Stromal cell of bone marrow (primary cell): Measurements from ENCODE around the gene NCKAP5.
"Not testable (repeated sequence)": the region's sequence is repeated elsewhere in the genome, so short reads cannot be mapped to it uniquely, and the experiment has no call there.

Experiments
- DNase-seq: peaks from one replicate; pipeline ENCODE4 v3.0.0-alpha.2; 2012; ENCODE audit warnings: low read depth

The NCKAP5 gene

GRCh38 chr2:133206666-133207065 is 361.6 kb downstream of the NCKAP5 start:
- not testable (repeated sequence) for DNase-seq

- DNase-seq: no peak
These were observed 363.8 kb downstream of the NCKAP5 start for GRCh38 chr2:133204421-133204820.

GRCh38 chr2:133200684-133201421 is 367.4 kb downstream of the NCKAP5 start:
- DNase-seq: peak; percentile 87

GRCh38 chr2:133198678-133199077 is 369.6 kb downstream of the NCKAP5 start:
- DNase-seq: no peak

- no peak for DNase-seq
These were observed 371.1 kb downstream of the NCKAP5 start for GRCh38 chr2:133197156-133197555.

- DNase-seq: no peak
These were observed 373.4 kb downstream of the NCKAP5 start for GRCh38 chr2:133194777-133195335.

- DNase-seq: no peak
These were observed 374.0 kb downstream of the NCKAP5 start for GRCh38 chr2:133194362-133194655.

GRCh38 chr2:133193544-133194361 is 374.5 kb downstream of the NCKAP5 start:
- no peak for DNase-seq

GRCh38 chr2:133192028-133192427 is 376.2 kb downstream of the NCKAP5 start:
- DNase-seq: no peak

- DNase-seq: no peak
These were observed 391.1 kb downstream of the NCKAP5 start for GRCh38 chr2:133177196-133177595.

- DNase-seq: no peak
These were observed 392.3 kb downstream of the NCKAP5 start for GRCh38 chr2:133175926-133176325.

- DNase-seq: no peak
These were observed 395.0 kb downstream of the NCKAP5 start for GRCh38 chr2:133173224-133173623.

GRCh38 chr2:133171393-133172004 is 396.8 kb downstream of the NCKAP5 start:
- peak; percentile 47 for DNase-seq

GRCh38 chr2:133169274-133169912 is 398.9 kb downstream of the NCKAP5 start:
- DNase-seq: no peak

- no peak for DNase-seq
These were observed 400.3 kb downstream of the NCKAP5 start for GRCh38 chr2:133167990-133168389.

- no peak for DNase-seq
These were observed 401.0 kb downstream of the NCKAP5 start for GRCh38 chr2:133167223-133167622.

- DNase-seq: no peak
These were observed 402.2 kb downstream of the NCKAP5 start for GRCh38 chr2:133166031-133166430.

GRCh38 chr2:133163111-133163510 is 405.2 kb downstream of the NCKAP5 start:
- DNase-seq: no peak

- DNase-seq: no peak
These were observed 409.8 kb downstream of the NCKAP5 start for GRCh38 chr2:133158442-133158841.

GRCh38 chr2:133158024-133158423 is 410.2 kb downstream of the NCKAP5 start:
- no peak for DNase-seq

GRCh38 chr2:133157141-133157540 is 411.1 kb downstream of the NCKAP5 start:
- no peak for DNase-seq

- no peak for DNase-seq
These were observed 415.5 kb downstream of the NCKAP5 start for GRCh38 chr2:133152801-133153200.
